GM21447 (cell line): Measurements from ENCODE around the gene BCAS4.

ENCODE experiments used
- ATAC-seq: cut with Tn5 transposase; IDR thresholded peaks from one replicate; pipeline ENCODE4 v1.9.1; 2021; ENCODE audit not compliant: unreplicated experiment

Gene BCAS4

DNA sequence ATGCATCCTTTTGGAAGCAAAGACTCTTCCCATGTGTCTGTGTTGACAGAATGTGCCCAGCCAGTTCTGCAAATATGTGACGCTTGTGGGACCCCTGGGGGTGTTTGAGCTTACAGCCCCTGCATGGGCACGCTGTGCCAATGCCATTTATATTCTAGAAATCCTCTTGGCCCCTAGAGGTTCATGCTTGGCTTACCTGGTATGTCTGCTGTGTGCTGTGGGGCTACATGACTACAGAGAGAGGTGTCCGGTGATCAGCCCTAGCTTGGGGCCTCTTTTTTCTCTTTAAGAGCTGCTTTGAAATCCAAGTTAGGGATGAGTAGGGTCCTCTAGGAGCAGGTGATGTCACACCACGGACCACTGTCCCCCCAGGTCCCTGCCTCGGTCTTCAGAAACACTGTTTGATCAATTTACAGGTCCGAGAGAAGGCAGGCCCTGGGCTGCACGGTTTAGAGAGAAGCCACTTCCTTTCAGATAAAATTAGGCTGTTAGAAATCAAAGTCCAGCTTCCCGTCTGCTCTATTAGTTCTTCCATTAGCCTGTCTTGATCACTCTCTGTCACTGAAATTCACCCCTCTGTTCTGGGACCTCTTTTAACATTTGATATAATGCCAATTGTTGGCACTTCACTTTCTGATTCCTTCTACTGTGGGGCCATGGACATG, 26.5 kb downstream of the BCAS4 start:
- ATAC-seq: no peak

DNA sequence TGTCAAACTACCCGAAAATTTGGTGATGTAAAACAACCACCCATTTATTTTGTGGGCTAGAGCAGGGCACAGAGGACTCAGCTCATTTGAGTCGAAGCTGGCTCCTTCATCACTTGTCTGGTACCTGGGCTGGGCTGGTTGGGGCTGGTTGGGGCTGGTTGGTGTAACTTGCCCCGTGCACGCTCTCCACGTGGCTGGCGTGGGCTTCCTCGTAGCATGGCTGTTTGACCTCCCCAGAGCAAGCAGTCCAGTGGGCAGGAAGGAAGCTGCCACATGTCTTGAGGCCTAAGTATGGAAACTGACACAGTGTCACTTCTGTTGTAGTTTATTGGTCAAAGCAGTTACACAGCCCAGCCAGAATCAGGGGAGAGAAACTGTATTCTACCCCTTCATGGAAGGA, 27.1 kb downstream of the BCAS4 start:
- no peak for ATAC-seq

DNA sequence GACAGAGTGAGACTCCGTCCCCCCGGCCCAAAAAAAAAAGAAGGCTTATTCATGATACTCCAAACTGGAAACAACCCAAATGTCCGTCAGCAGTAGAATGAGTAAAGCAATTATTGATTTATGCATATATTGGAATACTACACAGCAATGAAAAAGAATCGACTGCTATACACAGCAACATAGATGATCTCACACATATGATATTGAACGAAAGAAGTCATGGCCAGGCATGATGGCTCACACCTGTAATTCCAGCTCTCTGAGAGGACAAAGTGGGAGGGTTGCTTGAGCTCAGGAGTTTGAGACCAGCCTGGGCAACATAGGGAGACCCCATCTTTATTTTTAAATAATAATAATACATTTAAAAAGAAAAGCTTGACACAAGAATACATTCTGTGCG, 28.5 kb downstream of the BCAS4 start:
- ATAC-seq: no peak

DNA sequence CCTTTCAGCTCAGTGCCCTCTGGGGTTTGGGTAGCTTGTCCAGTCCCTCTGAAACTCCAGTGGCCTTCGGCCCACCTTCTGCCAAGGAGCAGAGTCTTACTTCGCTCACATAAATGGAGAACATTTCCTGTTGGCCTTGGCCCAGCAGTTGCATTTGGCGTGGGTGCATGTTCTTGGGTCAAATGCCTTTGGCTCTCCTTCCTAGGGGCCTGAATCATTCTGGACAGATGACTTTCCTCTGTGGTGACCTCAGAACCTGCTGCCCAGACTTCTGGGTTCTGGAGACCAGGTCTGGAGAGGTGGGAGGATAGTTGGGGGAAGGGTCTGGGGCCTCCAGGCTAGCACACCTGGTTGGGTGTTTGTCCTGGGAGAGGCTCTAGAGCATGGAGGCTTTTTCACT, 29.3 kb downstream of the BCAS4 start:
- ATAC-seq: no peak

DNA sequence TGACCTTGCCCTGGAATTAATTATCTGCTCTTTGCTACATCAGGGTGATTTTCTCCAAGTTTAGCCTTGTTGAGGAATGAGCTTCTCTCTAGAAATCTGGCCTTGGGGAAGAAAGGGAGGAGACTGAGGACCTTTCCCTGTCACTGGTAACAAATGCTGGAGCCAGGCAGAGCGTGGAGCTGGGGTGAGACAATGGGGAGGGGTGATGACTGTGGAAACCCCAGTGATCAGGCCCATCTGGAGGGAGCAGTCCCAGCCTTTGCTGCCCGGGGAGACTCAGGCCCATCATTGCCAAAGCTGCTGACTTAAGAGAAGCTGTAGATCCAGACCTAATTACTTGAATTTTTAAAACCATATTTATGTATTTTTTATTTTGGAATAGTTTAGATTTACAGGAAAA, 31.3 kb downstream of the BCAS4 start:
- ATAC-seq: no peak

DNA sequence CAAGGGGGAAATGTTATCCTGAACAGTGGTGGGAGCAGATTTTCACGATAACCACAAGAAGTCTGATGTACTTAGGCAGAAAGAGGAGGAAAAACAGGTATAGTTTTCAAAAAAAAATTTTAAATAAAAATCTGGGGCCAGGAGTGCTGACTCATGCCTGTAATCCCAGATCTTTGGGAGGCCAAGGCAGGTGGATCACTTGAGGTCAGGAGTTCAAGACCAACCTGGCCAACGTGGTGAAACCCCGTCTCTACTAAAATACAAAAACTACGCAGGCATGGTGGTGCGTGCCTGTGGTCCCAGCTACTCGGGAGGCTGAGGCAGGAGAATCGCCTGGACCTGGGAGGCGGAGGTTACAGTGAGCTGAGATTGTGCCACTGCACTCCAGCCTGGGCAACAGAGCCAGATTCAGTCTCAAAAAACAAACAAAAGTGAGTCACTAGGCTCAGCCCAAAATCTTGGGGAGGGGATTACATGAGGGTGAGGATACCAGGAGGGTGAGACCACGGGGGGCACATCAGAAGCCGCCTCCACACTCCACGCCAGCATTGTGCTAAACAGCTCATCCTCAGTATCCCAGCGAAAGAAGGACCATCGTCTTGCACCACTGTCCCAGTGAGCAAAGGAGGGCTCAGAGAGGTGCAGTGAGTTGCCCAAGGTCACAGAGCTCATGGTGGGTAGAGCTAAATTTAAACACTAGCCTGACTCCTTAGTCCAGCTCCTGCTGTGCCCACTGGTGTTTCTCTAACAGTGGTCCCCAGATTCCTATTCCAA, 33.7 kb downstream of the BCAS4 start:
- no peak for ATAC-seq

DNA sequence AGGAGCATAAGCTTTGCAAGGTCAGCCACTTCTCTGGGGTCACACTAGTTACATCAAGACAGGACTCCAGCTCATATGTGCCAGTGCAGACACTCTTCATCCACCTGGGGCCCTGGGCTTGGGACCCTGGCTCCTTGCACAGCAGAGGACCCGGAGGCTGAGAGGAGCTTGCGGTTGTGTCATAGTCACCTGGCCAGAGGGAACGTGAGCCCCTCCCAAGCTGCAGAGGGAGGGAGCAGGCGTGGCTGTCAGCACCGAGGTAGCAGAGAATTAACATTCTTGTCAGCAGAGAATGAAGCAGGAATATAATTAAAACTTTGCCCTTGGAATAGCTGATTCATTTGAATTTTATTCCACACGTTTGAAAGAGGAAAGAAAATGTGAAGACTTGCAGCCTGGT, 36.8 kb downstream of the BCAS4 start:
- ATAC-seq: no peak

DNA sequence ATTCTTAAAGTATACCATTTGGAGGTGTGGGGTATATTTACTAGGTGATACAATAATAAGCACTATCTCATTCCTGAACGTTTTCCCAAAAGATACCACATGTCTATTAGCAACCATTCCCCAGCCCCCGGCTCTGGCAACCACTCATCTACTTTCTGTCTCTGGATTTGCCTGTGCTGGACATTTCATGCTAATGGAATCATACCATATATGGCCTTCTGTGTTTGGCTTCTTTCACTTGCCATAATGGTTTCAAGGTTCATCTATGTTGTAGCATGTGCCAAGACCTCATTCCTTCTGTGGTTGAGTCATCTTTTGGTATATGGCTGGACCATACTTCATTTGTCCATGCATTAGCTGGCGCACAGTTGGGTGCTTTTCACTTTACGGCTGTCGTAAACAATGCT, 39.7 kb downstream of the BCAS4 start:
- ATAC-seq: no peak

DNA sequence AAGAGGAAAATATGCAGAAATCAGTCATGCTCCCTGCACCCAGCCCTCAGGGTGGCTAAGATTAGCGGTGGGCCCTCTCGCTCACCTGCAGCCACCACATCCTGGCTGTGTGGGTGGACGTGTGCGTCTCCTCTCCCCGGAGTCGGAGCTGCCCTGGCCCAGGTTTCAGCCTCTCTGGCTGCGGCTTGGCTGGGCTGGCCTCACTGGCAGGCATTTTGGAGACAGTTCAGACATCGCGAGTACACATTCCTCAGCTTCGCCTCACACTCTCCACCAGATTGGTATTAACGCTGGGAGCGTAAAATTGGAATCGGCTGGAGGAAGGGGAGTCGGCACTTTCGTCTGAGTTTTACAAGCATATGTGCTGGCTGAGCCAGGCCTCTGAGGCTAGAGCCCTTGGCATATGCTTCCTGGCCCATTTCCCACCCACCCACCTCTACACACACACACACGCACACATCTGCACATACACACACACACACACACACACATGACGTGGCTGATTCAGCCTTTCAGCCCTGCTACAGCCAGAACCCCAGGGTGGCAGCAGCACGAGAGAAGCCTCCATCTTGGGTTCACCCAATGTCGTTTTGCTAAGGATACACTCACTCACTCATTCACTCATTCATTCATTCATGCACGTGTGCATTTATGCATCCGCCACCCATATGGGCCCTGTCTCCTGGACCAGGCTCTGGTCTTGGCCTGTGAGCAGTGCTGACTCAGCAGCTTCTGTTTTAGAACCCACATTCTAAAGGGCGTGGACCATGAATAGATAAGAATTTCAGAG, 42.9 kb downstream of the BCAS4 start:
- no peak for ATAC-seq

DNA sequence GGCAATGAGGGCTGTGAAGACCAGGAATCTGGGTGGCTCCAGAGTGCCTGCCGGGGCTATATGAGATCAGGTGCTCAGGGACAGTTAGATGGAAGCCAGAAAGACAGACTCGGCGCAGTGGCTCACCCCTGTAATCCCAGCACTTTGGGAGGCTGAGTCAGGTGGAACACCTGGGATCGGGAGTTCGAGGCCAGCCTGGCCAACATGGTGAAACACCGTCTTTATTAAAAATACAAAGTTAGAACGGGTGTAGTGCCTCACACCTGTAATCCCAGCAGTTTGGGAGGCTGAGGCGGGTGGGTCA, 43.4 kb downstream of the BCAS4 start:
- no peak for ATAC-seq

DNA sequence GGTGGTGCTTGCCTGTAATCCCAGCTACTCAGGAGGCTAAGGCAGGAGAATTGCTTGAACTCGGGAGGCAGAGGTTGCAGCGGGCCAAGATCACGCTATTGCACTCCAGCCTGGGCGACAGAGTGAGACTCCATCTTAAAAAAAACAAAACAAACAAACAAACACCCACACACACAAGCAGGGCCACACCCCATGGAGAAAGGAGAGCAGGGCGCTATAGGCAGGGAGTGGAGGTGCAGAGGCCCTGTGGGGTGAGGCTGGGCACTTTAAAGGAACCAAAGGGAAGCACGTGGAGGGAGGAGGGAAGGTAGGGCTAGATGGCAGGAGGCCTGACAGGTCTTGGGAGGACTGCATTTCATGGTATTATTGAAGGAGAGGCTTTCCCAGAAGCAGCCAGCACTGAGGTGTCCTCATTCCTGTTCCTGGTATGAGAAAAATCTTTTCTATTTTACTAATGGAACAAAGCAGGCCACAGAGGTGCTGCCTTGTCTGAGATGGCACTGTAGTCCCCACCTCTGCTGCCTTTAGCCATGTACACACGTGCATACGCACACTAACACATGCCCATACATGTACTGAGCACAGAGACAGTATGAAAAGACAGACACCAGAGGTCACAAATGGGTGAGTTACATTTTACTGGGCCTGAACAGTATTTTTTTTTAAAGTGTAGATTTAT, 44.0 kb downstream of the BCAS4 start:
- no peak for ATAC-seq

DNA sequence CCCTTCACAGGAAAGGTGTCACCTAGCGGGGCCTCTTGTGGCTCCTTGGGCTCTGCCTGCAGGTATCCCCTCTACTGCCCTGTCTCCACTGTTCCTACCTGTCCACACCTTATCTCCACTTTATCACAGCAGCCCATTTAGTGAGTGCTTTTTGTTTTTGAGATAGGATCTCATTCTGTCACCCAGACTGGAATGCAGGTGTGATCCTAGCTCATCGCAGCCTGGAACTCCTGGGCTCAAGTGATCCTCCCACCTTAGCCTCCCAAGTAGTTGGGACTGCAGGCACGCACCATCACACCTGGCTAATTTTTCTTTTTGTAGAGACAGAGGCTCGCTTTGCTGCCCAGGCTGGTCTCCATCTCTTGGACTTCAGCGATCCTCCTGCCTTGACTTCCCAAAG, 48.0 kb downstream of the BCAS4 start:
- ATAC-seq: no peak

DNA sequence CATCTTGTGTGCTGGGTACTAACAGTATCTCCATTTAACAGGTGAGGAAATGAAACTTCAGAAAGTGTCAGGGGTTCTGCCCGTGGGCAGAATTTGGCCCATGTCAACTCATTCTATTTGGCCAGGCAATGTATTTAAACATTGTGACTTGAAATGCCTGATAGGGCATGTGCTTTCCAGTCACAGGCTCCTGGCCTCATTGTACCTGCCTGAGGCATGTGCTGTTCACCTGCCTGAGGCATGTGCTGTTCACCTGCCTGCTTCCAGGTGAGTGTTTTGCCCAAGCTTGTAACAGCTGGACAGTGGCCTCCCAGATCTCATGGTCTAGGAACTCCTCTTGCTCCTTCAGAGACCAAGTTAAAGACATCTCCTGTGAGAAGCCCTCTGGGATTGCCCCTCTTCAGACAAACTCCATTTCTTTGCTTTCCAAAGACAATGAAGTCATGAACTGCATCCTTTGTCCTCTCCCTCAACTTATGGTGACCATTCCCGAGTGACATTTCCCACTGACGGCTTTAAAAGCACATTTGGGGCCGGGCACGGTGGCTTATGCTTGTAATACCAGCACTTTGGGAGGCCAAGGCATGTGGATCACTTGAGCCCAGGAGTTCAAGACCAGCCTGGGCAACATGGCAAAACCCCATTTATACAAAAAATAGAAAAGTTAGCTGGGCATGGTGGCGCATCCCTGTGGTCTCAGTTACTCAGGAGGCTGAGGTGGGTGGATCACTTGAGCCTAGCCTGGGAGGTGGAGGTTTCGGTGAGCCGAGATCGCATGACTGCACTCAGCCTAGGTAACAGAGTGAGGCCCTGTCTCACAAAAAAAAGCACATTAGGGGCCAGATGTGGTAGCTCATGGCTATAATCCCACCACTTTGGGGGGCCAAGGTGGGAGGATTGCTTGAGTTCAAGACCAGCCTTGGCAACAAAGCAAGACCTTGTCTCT, 48.7 kb downstream of the BCAS4 start:
- ATAC-seq: no peak

DNA sequence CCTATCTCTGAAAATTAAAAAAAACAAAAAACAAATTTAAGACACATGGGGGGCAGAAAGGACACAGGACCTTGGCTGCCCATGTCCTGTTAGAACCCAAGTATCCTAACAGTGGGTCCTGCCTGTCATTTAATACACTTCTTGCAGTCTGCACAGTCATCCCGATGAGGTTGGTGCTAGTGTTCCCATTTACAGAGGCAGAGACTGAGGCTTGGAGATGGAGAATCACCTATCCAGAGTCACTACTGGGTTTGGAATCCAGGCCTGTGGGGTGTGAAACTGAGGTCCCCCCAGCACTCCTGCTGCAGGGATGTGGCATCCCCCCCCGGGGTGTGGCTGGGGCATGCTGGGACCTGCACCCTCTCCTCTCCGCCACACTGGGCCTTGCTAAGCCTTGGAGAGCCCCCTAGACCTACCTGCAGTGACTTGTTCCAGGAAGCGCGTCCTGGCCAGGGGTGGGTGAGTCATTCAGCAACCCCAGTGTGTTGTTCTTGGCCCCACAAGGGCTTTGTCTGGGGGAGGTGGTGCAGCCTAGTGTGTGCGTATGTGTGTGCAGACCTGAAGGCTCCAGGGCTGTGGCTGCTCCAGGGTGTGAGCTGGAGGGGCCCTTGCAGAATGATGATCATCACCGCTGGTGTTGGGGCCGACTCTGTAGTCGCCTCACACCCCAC, 49.7 kb downstream of the BCAS4 start:
- ATAC-seq: peak; percentile 86

DNA sequence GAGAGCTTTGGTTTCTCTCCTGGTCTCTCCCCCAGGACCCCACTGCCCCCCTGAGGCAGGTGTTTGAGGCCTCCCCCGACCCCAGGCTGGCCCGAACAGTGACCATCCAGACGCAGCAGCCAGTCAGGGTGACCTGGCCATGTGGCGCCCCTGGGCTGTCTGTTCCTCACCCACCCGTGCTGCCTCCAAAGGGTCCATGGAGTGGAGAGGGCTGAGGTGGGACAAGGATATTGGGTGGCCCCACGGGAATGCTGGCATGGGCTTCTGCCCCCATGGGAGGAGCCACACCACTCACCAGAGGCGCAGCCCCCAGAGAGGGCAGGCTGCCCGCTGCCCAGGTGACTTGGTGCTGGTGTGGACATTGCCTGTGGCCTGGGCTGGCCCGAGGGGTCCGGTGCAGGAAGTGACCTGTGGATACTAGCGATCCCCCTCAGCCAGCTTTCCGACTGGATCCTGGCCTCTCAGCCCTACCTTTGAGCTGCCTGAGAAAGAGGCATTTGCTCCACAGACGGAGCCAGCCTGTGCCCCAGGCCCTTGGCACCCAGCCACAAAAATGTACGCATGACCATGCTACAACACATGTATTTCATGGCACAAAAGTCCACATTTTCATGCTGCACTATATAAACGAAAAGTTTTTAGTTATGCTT, 50.8 kb downstream of the BCAS4 start:
- ATAC-seq: no peak

DNA sequence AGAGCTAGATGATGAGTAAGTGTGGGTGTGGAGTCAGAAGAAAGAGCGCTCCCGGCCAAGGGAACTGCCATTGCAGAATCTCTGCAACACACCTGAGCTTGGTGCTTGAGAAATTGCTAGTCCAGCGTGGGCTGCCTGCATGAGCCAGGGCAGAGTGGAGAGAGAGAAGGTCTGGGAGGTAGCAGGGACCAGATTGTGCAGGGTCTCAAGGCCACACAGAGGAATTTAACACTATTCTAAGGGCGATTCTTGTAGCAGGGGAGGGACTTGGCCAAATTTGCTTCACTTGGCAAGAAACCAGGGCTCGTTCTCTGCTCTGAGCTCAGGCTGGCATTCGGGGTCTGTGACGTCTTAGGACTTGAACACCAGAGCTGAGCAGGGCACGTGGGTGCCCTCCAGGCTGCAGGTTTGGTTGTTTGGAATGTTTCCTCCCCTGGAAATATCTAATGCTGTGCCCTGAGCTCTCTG, 53.5 kb downstream of the BCAS4 start:
- ATAC-seq: peak; percentile 8

DNA sequence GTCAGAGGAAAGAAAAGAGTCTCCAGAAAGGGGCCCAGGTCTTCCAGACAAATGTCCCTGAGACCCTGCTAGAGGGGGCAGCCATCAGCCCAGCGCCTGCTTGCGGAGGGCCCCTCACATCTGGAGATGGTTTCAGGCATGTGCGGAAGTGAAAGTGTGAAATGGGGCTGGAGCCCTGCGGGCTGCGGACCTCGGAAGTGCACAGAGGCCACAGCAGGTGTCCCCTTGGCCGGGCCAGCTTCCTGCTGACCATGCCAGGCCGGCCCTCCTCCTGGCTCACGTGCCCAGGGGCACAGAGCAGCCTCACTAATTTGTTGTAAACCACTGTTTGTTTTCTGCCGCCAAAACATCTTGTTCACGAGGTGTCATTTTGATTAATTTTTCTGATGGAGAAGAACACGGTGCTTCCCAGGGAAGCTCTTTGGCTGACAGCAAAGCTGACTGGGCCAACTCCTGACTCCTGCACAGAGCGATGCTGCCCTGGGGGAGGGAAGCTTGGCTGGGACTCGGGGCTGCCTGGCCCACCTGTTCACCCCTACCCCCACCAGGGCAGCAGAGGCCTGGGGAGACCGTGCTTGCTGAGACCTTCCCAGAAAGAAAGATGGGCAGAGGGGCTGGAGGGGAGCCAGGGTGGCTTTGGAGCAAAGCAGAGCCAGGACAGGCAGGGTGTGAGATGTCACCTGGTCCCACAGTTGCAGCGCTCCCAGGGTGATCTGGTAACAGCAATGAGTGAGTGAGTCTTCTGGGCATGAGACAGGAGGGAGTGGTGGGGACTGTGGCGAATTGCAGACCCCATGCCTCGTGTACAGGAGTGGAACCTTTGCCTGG, 54.2 kb downstream of the BCAS4 start:
- ATAC-seq: peak; percentile 45

DNA sequence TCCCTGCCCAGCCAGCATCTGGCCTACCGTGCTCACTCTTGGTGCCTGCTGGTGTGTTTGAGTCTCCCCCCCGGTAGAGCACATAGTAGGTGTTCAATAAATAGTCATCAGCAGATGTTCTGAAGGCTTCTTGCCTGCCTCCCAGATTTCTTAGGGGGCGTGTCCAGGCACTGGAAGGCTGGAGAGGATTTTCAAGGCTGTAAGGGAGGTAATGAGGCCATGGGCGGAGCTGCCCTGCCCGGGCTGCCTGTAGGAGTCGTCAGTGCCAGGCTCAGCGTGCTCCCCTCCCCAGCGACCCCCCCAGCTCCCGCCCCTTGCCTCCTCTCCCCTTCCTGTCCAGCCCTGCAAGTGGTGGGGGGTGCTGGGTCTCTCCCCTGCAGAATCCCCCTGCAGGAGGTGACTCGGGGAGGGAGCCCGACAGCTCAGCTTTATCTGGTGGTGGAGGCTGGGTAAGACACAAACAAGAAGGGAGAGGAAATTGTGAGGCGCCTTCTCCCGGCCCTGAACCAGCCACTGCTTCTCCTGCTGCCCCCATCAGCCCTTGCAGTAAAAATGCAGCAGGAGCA, 55.9 kb downstream of the BCAS4 start:
- ATAC-seq: no peak
